K562 (cell line): ENCODE results near the gene PCDH8. TPM values are rescaled to one million over a fixed set of nuclear protein-coding genes. Genes with fewer than 3 reads are reported as not detected.

Experiments
- ATAC-seq: fragments of 200-7000 bp; cut with Tn5 transposase; 3 replicates; pipeline ENCODE4 v1.9.1; 2020; ENCODE audit warnings: moderate library complexity
- BruUV-seq: library from RNA; stranded (reverse); fragments of 400-500 nt; replicated peaks from 2 replicates; lab custom pipeline; 2021; lab: Mats Ljungman, UMichigan
- CTCF ChIA-PET: fragments of 300-600 bp; formaldehyde crosslinking; extraction: SDS; loops from one replicate; lab custom pipeline; 2021; ENCODE audit warnings: low intra/inter-chr PET ratio; lab: Yijun Ruan, JAX
- POLR2A ChIA-PET: fragments of 300-600, 350-650 bp; sonication (Branson Sonifier 250); formaldehyde crosslinking; extraction: SDS; loops from one replicate; lab custom pipeline; 2021; ENCODE audit warnings: antibody characterized with exemption, inconsistent platforms; lab: Yijun Ruan, JAX
- DNase-seq, 4 experiments: peaks; one replicate each; pipeline versions ENCODE4 v3.0.0 to v3.0.0-alpha.2; 2011 to 2018; ENCODE audit warnings: low spot score in 3 of 4, mixed read lengths in 3 of 4; ENCODE audit errors: extremely low read depth in 1 of 4
- FAIRE-seq: peaks from 2 replicates; lab custom pipeline; 2011; peaks lifted over from hg19 to GRCh38; lab: Jason Lieb, UNC
- H2AFZ ChIP-seq: 2 replicates; pipeline ENCODE4 v1.6.0; 2011; ENCODE audit warnings: low read depth, low read length, control low read depth, inconsistent platforms
- H3K27ac ChIP-seq: fragments of 200-600 bp; 3 replicates; pipeline ENCODE4 v1.8.0; 2011; ENCODE audit warnings: low read depth, mild to moderate bottlenecking, control low read depth, inconsistent platforms, low read length, moderate library complexity, mixed read lengths; ENCODE audit errors: extremely low read depth
- H3K27me3 ChIP-seq, 2 experiments: fragments of 300-600 bp in 1 of 2; 2 replicates in 1 of 2; 3 replicates in 1 of 2; pipeline versions ENCODE4 v1.6.0 to v1.8.0; 2011; ENCODE audit warnings: inconsistent platforms in 2 of 2, low read length in 2 of 2, mild to moderate bottlenecking in 1 of 2, mixed read lengths in 1 of 2, moderate library complexity in 1 of 2; ENCODE audit not compliant: control insufficient read depth in 2 of 2, insufficient read depth in 2 of 2
- H3K36me3 ChIP-seq: fragments of 300-600 bp; 3 replicates; pipeline ENCODE4 v1.8.0; 2011; ENCODE audit warnings: mild to moderate bottlenecking, low read length, inconsistent platforms; ENCODE audit not compliant: control insufficient read depth, insufficient read depth
- H3K4me1 ChIP-seq, 2 experiments: fragments of 200-600 bp in 1 of 2; replicated peaks in 1 of 2; 2 replicates in 1 of 2; 3 replicates in 1 of 2; pipeline versions ENCODE4 v1.5.1 to v1.8.0; 2011; ENCODE audit warnings: inconsistent platforms in 2 of 2, low read length in 2 of 2, mild to moderate bottlenecking in 1 of 2, mixed read lengths in 1 of 2, moderate library complexity in 1 of 2; ENCODE audit not compliant: control insufficient read depth in 2 of 2, insufficient read depth in 2 of 2
- H3K4me2 ChIP-seq: 2 replicates; pipeline ENCODE4 v1.6.1; 2011; ENCODE audit warnings: low read length, control low read depth, inconsistent platforms, mixed read lengths; ENCODE audit not compliant: insufficient read depth
- H3K4me3 ChIP-seq: fragments of 200-600 bp; sonication (generic), shearing (Covaris generic); 2 replicates; pipeline ENCODE4 v1.5.1; 2016; ENCODE audit warnings: control low read depth, inconsistent platforms
- H3K79me2 ChIP-seq: fragments of 200-600 bp; 3 replicates; pipeline ENCODE4 v1.8.0; 2011; ENCODE audit warnings: low read length, inconsistent platforms; ENCODE audit not compliant: control insufficient read depth, insufficient read depth
- H3K9ac ChIP-seq, 2 experiments: 2 replicates each; pipeline versions ENCODE4 v1.6.0 to v1.6.1; 2011; ENCODE audit warnings: low read depth in 2 of 2, low read length in 2 of 2, control low read depth in 1 of 2, inconsistent platforms in 1 of 2, mild to moderate bottlenecking in 1 of 2, mixed read lengths in 1 of 2; ENCODE audit not compliant: insufficient read depth in 1 of 2
- H3K9me1 ChIP-seq: one replicate; pipeline ENCODE4 v1.6.0; 2011; ENCODE audit warnings: inconsistent platforms, mild to moderate bottlenecking, low read length, moderate library complexity; ENCODE audit not compliant: control insufficient read depth, insufficient read depth
- H3K9me3 ChIP-seq: replicated peaks from 2 replicates; pipeline ENCODE4 v1.5.1; 2011; ENCODE audit warnings: low read depth, low read length, inconsistent platforms; ENCODE audit not compliant: control insufficient read depth, insufficient read depth
- H4K20me1 ChIP-seq: replicated peaks from 2 replicates; pipeline ENCODE4 v1.6.1; 2011; ENCODE audit warnings: low read length, inconsistent platforms, mixed read lengths; ENCODE audit not compliant: control insufficient read depth, insufficient read depth
- CTCFL ChIP-seq: IDR thresholded peaks from 2 replicates; pipeline ENCODE4 v1.6.1; 2011; ENCODE audit warnings: borderline replicate concordance, low read depth, mild to moderate bottlenecking, moderate library complexity, low read length; ENCODE audit not compliant: insufficient read depth, poor library complexity, severe bottlenecking
- FOXA1 ChIP-seq: fragments of 450-650 bp; IDR thresholded peaks from 2 replicates; pipeline ENCODE4 v1.6.1; 2016; ENCODE audit warnings: mild to moderate bottlenecking, borderline replicate concordance
- PHF20 ChIP-seq: fragments of 450-650 bp; IDR thresholded peaks from 2 replicates; pipeline ENCODE4 v1.6.1; 2018; ENCODE audit not compliant: partially characterized antibody
- PML ChIP-seq: IDR thresholded peaks from 2 replicates; pipeline ENCODE4 v1.6.1; 2012; ENCODE audit warnings: low read length, inconsistent platforms
- SOX6 ChIP-seq: fragments of 450-650 bp; IDR thresholded peaks from 2 replicates; pipeline ENCODE4 v1.6.1; 2014; ENCODE audit warnings: mild to moderate bottlenecking
- ZNF324 ChIP-seq: fragments of 250-450 bp; sonication (Bioruptor Pico); IDR thresholded peaks from 2 replicates; pipeline ENCODE4 v1.4.0; 2020; ENCODE audit warnings: mild to moderate bottlenecking
- WGBS: fragments of 100-300 bp; shearing (Covaris generic); methylation state at CpG from one replicate; pipeline ENCODE4 v1.1.6; 2016; ENCODE audit warnings: low coverage, mixed read lengths; ENCODE audit not compliant: insufficient coverage; ENCODE audit errors: missing lambda C conversion rate; 5-methylcytosine and 5-hydroxymethylcytosine counted together
- in situ Hi-C: fragments of 300-500 bp; cut with MboI; formaldehyde crosslinking; loops from 4 replicates; pipeline ENCODE4 v1.15.0; 2018; ENCODE audit warnings: inconsistent platforms, mixed read lengths
- intact Hi-C: fragments of 100-400 bp; cut with micrococcal nuclease; formaldehyde crosslinking; loops from 2 replicates; pipeline ENCODE4 v1.14.2; 2022
- polyA plus RNA-seq, 8 experiments: library from polyadenylated mRNA; depleted of rRNA in 4 of 8; stranded (reverse) in 5 of 8; unstranded in 3 of 8; fragments of >200 nt; fragmentation: Nextera tagmentation in 2 of 8; fragmentation: Illumina TruSeq in 1 of 8; extraction: Ambion mirVana in 2 of 8; extraction: Trizol in 1 of 8; gene quantifications; 2 replicates each; pipeline versions ENCODE4 v1.2.1 to v1.2.3, GENCODE V29; 2011 to 2014; ENCODE audit warnings: inconsistent platforms in 1 of 8, missing spikeins in 1 of 8
- total RNA-seq, 7 experiments: library from RNA; depleted of rRNA in 6 of 7; stranded (reverse); fragments of >200 nt in 6 of 7; fragmentation: Illumina TruSeq in 2 of 7; extraction: Trizol in 2 of 7; gene quantifications; 2 replicates each; pipeline versions ENCODE4 v1.2.1 to v1.2.3, GENCODE V29; 2011 to 2021; ENCODE audit warnings: low replicate concordance in 1 of 7
- TF ChIP-seq, protein P1 (sequence below): conservative IDR thresholded peaks from 2 replicates; pipeline ENCODE4 v1.6.1; 2011; ENCODE audit warnings: low read depth, mild to moderate bottlenecking, low read length; ENCODE audit not compliant: control insufficient read depth
- TF ChIP-seq, protein P2 (sequence below): sonication (generic); formaldehyde crosslinking; IDR thresholded peaks from 2 replicates; pipeline ENCODE4 v1.8.0; 2022; ENCODE audit warnings: missing genetic modification reagents, mild to moderate bottlenecking, borderline replicate concordance

Gene PCDH8
- total and polyA plus RNA-seq, 9 of the 15 experiments (the other 6 are each of a cell fraction or from before 2014, with no cell fraction given) = not detected

- intact Hi-C loops (no loop called here), in situ Hi-C loops (no loop called here)
- Histone ChIP-seq H3K9me3 (no peaks in the 10 kb centered on the region), H3K4me3 (no peak overlapping the region), H3K27ac (no peak overlapping the region), H3K9ac (no peak overlapping the region), H3K4me2 (no peak overlapping the region), H3K4me1 (no peaks in the 10 kb centered on the region), H3K36me3 (no peaks in the 10 kb centered on the region), H4K20me1 (no peaks in the 10 kb centered on the region), H2AFZ (no peak overlapping the region), H3K79me2 (no peaks in the 10 kb centered on the region), H3K9me1 (no peaks in the 10 kb centered on the region), H3K27me3 (no peaks in the 10 kb centered on the region)
- DNase-seq (no peak), FAIRE-seq (no peak), ATAC-seq (no peak)
- 0% methylated on average over 7 of the region's 7 CpGs for WGBS
- TF ChIP-seq, protein P1, sequence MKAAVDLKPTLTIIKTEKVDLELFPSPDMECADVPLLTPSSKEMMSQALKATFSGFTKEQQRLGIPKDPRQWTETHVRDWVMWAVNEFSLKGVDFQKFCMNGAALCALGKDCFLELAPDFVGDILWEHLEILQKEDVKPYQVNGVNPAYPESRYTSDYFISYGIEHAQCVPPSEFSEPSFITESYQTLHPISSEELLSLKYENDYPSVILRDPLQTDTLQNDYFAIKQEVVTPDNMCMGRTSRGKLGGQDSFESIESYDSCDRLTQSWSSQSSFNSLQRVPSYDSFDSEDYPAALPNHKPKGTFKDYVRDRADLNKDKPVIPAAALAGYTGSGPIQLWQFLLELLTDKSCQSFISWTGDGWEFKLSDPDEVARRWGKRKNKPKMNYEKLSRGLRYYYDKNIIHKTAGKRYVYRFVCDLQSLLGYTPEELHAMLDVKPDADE = no peak
- TF ChIP-seq, protein P2, sequence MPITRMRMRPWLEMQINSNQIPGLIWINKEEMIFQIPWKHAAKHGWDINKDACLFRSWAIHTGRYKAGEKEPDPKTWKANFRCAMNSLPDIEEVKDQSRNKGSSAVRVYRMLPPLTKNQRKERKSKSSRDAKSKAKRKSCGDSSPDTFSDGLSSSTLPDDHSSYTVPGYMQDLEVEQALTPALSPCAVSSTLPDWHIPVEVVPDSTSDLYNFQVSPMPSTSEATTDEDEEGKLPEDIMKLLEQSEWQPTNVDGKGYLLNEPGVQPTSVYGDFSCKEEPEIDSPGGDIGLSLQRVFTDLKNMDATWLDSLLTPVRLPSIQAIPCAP (CRISPR knock-in tag) = no peak
- TF ChIP-seq ZNF324 (CRISPR knock-in tag) = no peak
- no peak for TF ChIP-seq SOX6
- no peak for TF ChIP-seq FOXA1
- no peak for TF ChIP-seq PML
- no peak for TF ChIP-seq PHF20
- TF ChIP-seq CTCFL = no peak
- ChIA-PET CTCF (no interaction called here), POLR2A (no interaction called here)
- no TSS peak for BruUV-seq
Measured at GRCh38 chr13:52884429-52885010, 36.1 kb upstream of the PCDH8 start.
